ENCODE data around the gene RTEL1.
"Not testable (repeated sequence)": the region's sequence is repeated elsewhere in the genome, so short reads cannot be mapped to it uniquely, and the experiment has no call there.

The RTEL1 gene

DNA sequence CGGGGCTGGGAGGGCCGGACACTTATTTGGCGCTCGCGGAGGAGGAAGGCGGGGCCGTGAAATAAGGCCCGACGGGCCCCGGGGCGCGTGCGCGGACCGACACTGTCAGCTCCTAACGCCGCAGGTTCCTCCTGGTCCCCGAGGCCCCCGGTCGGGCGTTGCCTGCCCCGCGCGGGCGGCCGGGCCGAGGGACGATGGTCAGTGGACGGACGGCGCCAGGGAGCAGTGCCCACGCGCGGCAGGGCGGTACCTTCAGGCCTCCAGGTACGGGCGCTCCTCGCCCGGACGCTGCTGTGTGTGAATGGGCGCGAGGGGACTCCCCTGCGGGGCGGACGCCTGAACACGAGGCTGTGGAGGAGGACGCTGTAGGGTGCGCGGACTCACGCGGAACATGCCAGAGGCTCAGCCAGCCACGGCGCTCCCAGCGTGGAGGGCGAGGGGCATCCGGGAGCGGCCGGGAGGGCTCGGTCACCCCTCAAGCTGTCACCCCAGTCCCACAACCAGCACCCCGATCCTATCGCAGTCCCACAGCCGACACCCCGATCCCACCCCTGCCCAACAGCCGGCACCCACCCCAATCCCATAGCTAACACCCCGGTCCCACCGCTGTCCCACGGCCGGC is 30.9 kb upstream of the RTEL1 start:
- DNase-seq (ENCODE audit: low spot score) = peak; percentile 94

DNA sequence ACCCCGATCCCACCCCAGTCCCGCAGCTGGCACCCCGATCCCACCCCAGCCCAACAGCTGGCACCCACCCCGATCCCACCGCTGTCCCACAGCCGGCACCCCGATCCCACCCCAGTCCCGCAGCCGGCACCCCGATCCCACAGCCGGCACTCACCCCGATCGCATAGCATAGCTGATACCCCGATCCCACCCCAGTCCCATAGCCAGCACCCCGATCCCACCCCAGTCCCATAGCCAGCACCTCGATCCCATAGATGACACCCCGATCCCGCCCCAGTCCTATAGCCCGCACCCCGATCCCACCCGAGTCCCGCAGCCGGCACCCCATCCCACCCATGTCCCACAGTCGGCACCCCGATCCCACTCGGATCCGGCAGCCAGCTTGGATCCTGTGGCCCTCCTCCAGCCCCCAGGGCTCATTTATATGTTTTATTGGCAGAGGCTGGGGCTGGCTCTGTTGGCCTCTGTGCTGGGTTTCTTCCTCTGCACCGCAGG is 30.3 kb upstream of the RTEL1 start:
- DNase-seq (ENCODE audit: low spot score) = no peak

DNA sequence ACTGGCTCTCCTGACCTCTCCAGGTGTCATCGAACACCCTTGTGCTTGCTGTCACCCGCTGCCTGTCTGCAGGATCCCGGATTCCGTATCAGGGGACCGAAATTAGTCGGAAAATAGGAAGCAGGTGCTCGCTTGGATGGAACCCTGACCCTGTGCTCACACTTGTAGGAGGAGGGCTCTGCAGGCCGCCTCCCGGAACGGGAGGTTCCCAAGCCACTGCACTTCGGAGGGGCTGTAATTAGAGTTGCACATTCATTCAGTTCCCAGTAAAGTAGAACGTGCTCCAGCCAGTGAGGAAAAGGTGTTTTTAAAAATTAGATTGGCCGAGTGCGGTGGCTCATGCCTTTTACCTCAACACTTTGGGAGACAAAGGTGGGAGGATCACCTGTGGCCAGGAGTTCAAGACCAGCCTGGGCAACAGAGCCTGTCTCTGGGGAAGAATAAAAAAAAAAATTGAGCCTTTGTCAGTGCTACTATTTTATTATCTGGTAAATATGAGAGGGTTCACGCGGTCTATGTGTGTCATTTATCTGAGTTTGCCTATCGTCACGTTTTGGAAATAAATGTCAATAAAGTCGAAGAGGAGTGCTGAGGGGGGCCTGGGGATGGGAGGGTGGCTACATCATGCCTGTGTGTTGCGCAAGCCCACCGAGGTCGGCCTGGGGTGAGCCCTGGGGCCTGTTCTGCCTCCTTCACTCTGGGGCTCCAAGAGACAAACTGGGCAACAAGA is 29.7 kb upstream of the RTEL1 start:
- peak; percentile 66 for DNase-seq (ENCODE audit: low spot score)

DNA sequence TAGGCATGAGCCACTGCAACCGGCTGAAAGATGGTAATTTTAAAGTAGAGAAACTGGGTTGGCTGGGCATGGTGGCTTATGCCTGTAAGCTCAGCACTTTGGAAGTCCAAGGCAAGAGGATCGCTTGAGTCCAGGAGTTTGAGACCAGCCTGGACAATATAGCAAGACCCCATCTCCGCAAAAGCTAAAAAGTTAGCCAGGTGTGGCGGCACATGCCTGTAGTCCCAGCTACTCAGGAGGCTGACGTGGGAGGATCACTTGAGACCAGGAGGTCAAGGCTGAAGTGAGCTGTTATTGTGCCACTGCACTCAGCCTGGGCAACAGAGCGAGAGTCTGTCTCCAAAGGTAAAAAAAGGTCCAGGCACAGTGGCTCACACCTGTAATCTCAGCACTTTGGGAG is 27.2 kb upstream of the RTEL1 start:
- DNase-seq (ENCODE audit: low spot score) = not testable (repeated sequence)

DNA sequence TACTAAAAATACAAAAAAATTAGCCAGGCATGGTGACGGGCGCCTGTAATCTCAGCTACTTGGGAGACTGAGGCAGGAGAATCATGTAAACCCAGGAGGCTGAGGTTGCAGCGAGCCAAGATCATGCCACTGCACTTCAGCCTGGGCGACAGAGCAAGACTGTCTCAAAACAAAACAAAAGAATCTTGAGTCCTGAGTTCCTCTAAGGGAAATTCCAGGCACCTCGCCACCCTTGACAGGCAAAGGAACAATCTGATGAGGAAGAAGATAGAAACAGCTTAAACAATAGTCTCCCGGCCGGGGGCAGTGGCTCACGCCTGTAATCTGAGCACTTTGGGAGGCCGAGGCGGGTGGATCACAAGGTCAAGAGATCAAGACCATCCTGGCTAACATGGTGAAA is 26.7 kb upstream of the RTEL1 start:
- DNase-seq (ENCODE audit: low spot score) = not testable (repeated sequence)

DNA sequence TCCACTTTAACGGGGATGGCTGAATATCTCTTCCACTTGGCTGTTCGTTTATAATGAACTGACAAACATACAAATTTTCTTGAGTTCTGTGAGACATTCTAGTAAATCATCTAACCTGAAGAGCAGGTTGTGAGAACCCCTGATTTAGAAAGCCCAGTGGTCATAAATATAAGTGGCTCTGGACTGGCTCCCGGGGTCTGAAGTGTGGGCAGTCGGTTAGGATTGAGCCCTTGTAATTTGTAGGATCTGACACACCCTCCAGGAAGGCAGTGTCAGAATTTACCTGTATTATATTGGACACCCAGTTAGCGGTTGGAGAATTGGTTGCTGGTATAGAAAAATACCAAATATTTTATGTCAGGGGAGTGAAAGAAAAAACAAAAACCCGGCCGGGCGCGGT is 24.4 kb upstream of the RTEL1 start:
- DNase-seq (ENCODE audit: low spot score) = no peak

DNA sequence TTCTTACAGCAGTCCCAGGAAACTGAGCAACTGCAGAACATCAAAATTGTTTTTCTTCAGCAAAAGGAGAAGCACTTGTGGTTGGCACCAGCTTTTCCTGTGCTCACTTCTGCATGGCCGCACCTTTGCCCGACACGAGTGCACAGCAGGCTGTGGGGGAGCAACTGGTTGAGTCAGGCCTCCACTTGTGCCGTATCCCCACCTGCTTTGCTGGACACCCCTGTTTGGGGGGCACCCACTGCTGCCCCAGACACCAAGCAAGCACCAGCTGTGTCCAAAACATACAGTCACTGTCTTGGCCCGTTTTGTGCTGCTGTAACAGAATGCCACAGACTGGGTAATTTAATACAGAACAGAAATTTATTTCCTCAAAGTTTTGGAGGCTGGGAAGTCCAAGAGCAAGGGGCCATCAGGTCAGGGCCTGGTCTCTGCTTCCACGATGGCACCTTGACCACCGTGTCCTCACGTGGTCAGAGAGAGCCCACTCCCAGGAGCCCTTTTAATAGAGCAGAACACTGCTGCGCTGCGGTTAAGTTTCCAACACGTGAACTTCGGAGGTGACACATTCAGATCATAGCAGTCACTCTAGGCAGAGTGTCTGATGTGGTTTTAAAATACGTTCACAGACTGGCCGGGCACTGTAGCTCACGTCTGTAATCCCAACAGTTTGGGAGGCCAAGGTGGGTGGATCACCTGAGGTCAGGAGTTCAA is 22.5 kb upstream of the RTEL1 start:
- peak; percentile 82 for DNase-seq (ENCODE audit: low spot score)

DNA sequence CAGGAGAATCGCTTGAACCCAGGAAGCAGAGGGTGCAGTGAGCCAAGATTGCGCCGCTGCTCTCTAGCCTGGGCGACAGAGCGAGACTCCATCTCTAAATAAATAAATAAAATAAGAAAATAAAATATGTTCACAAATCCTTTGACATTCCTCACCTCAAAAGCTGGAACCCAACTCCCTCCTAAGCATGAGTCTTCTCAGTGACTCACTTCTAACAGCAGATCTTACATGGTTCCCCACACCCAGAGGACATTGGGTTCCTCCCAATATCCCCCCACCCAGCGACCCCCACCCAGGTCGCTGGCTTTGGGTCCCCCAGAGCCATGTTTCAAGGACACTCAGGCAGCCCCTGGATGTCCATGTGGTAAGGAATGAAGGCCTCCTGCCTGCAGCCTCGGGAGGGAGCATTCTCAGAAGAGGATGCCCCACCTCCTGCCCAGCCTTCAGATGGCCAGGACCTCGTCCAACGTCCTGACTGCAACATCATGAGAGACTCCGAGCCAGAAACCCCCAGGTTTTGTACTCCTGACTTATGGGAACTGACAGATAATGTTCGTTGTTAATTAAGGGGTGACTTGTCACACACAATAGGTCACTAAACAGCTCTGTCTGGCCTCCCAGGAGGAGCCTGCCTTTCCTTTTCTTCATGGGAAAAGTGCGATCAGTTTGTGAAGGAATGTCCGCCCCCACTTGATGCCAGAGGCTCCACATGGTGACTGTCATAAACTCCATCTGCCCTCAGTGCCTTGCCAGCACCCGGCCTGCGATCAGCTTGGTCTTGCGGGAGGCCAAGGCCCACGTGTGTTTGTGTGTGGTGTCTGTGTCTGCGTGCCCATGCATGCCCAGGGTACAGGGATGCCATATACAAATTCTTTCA is 21.1 kb upstream of the RTEL1 start:
- DNase-seq (ENCODE audit: low spot score) = no peak

DNA sequence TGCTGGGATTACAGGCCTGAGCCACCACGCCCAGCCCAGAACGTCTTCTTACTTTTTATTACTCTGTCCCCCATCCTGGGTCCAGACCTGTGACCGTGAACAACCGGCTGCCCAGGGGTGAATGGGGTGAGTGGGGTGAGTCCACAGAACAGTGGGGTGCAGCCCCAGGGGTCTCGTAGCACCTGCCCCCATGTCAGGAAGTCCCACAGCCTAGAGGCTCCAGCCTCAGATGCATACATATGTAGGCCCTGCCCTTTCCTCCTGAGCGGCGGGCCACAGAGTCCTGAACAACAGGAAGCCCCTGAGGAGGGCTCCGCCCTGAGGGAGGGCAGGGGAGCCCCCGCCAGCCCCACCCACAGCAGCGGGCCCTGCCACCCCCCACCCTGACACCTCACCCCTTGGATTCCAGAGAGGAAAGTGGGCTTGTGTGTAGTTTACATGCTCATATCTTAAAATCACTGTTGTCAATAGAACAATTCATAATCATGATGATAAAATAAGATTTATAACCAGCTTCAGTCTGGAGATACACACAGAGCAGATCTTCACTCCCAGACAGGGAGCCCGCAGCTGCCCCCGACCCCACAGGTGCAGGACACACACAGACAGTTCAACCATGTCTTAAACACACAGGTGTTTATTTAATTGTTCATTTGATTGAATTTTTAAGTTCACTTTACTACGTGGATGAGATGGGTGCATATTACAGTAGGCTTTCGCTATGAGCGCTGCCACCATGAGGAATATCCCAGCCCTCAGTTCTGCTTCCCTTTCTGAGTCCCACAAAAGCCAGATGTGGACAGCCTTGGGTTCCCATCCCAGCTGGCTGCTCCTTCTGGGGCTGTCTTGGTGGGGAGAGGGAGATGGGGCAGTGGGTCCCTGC is 18.8 kb upstream of the RTEL1 start:
- peak; percentile 84 for DNase-seq (ENCODE audit: low spot score)

DNA sequence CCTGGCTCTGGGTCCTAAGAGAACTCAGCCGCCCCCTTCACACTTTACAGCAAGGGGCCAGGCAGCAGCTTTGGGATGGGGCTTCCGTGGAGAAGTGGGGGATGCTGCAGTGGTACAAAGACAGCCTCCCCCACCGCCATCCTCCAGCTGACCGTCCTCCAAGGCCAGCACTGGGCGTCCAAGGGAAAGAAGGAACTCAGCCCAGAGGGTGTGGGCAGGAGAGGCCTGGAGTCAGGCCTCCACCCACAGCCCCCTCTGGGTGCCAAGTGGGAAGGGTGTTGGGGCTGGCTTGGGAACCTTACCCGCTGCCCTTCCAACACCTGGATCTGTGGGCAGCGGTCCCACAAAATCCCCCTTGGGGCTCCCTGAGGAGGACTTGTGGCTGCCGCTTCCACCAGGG is 18.0 kb upstream of the RTEL1 start:
- no peak for DNase-seq (ENCODE audit: low spot score)

DNA sequence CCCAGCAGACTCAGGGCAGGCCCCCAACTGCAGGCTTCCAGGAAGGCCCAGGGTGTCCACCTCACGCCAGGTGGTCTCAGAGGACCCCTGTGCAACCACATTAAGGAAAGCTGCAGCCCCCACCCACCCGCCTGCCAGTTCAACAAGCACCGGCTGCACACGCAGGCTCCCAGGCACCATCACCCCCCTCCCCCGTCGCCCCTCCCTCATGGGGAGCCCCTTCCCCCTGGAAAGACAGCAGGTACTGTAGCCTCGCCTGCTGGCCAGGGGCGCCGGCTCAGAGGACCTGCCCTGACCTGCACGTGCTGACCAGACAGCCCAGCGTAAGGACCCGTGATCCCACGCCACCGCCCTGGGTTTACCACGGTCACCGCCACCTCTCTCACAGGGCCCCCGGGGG is 17.4 kb upstream of the RTEL1 start:
- DNase-seq (ENCODE audit: low spot score) = peak; percentile 2

DNA sequence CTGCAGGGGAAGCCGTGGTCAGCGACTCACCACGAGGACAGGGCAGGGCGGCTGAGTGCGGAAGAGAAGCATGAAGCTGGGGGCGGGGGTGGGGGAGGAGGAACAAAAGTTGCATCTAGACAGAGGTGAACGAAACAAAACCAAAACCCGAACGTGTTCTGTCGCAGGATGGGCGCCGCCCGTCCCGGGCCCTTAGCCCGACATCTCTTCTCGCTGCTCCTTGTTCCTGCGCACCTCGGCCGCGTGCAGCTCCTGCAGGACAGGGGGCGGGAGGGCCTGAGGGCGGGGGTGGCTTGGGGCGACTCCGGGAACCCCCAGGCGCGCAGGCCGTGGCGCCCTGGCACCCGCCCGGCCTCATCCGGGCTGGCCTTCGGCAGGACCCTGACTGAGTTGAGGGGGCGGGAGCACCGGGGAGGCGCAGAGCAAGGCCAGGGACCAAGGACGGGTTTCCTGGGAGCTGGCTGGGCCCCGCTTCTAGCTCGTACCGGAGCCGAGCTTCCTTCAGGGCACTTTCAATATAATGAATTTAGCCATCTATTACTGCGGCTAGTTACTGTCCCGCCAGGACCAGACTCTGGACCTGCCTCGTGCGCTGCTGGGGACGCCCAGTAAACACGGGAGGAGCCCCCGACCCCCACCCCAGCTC is 16.8 kb upstream of the RTEL1 start:
- DNase-seq (ENCODE audit: low spot score) = peak; percentile 52

DNA sequence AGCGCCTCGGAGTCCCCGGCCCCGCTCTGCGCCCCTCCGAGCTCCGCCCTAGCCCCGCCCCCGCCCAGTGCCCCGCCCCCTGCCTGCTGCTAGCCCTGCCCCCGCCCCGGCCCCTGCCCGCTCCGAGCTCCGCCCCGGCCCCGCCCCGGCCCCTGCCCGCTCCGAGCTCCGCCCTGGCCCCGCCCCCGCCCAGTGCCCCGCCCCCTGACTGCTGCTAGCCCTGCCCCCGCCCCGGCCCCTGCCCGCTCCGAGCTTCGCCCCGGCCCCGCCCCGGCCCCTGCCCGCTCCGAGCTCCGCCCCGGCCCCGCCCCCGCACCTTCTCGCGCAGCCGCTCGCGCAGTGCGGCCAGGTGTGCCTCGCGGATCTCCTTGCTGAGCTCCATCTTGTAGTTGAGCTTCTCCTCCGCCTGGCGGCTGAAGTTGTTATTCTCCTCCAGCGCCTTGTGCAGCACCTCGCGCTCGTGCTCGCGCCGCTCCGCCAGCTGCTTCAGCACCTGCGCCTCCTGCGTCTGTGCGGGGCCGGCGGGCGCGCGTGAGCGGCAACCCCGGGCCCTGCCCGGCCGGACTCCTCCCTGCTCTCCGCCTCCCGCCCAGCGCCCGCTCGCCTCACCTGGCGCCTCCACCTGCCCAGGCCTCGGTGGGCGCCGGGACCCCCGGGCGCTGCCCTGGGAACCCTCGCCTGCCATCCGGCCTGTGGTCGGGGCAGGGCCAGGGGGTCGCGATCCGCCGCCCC is 16.2 kb upstream of the RTEL1 start:
- peak; percentile 97 for DNase-seq (ENCODE audit: low spot score)

DNA sequence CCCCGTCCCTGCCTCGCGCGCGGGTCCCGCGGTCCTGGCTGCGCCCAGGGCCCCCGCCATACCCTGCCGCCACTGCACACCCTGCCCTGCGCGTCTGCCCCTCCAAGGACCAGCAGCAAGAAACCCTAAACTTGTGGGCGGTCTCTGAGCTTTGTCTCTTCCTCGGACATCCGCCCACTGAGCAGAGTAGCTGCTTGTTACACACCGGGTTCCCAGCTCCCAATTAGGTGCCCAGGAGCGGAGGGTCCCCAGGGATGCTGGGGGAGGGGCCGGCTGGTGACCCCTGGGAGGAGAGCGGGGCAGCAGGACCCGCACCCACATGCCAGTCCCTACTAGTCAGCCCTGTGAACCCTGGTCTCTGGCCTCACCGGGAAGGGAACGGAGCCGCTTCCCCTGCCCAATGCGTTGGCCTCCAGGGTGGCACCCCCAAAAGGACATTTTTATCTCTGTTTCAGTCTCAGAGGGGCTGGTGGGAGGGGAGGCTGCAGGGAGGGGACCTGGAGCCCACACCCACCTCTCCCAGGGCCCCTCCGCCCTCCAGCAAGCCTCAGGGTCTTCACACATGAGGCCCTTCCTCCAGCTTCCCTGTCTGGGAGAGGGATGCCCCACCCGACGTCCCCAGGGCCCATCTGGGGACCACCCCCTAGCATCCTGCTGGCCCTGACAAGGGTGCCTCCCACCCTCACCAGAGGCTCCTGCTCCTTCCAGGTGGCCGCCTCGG is 15.4 kb upstream of the RTEL1 start:
- no peak for DNase-seq (ENCODE audit: low spot score)

DNA sequence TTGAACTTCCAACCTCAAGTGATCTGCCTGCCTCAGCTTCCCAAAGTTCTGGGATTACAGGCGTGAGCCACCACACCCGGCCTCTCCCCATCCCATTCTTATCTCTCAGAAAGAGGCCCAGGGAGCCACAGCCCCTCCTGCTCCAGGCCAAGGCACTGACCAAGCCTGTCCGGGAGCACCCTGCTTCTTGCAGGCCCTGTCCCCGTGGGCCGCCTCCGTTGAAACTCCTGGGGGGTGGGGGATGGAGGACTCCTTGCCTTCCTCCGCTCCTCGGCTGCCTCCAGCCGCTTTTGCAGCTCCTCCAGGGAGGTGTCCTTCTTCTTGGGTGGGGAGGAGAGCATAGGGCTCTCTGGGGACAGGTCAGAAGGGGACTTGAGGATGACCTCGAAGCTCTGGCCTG is 14.6 kb upstream of the RTEL1 start:
- no peak for DNase-seq (ENCODE audit: low spot score)

DNA sequence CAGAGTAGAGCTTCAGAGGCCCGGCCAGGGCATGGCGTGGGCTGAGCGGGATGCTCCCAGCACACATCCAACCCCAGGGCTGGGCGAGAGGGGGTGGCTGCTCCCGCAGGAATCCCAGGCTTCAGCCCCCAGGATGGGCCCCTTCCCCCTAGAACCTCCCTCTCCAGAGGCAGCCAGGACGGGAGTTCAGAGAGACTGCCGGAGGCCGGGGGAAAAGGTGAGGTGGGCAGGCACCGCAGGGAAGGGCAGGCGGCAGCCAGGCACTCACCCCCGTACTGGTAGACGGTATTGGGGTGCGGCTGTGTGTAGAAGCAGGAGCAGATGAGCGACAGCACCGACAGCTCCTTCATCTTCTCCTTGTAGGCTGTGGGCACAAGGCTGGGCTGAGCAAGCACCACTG is 14.2 kb upstream of the RTEL1 start:
- no peak for DNase-seq (ENCODE audit: low spot score)

DNA sequence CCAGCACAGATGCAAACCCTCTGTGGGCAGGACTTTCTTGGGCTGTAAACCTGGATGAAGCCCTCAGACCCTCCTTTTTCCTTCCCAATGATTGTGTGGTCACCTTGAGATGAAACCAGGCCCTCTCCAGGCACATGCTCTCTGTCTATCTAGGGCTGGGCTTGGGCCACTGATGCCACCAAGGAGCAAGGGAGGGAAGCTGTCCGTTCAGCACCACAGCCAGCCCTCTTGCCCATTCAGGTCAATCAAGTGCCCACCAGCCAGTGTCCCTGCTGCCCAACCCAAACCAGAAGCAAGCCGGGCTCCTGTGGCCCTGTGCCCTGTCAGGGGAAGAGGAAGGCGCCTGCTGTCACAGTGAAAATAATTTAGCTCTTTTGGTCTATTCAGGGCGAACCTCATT is 12.9 kb upstream of the RTEL1 start:
- no peak for DNase-seq (ENCODE audit: low spot score)

DNA sequence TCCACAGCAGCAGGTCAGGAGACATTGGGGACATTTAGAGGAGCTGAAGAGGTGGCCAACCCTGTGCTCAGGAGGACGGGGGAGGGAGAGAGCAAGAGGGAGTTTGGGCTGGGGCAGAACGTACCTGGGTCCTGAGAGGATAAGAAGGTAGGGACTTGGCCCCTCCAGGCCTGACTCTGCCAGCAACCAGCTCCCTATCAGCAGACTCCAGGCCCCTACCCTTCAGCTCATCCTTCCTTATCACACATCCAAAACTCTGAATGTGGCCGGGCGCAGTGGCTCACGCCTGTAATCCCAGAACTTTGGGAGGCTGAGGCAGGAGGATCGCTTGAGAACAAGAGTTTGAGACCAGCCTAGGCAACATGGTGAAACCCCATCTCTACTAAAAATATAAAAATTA is 9.9 kb upstream of the RTEL1 start:
- DNase-seq (ENCODE audit: low spot score) = no peak

DNA sequence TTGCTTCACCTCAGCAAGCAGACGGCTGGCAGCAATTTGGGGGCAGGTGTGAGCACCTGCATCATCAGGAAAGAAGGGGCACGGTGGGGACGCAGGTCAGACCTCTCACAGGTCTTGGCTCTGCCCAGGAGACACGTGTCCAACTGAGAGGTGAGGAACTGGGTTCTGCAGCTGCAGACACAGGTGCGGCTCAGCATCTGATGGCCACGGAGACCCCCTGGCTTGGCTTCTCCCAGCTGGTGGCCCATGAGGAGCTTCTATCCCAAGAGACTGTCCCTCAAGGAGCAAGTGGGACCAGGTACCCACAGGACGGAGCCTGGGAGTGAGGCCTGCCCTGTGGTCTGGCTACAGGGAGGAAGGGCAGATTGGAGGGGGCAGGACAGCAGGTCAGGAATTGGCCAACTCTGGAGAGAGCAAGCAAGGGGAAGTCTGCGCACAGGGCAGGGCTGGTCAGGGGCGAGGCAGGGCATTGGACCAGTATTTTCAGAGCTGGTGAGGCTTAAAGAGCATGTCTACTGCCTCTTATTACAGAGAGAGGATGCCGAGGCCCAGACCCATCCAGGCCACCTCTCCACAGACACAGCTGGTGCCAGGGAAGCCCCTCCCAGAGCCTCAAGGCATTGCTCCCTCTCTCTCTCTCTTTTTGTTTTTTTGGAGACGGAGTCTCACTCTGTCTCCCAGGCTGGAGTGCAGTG is 9.1 kb upstream of the RTEL1 start:
- no peak for DNase-seq (ENCODE audit: low spot score)

Measured in CD4-positive, alpha-beta T cell treated with Interleukin-15 for 4 hours (primary cell).